HG03558 (cell line): ENCODE results near the gene ATF5.
"Not testable (repeated sequence)": the region's sequence is repeated elsewhere in the genome, so short reads cannot be mapped to it uniquely, and the experiment has no call there.

Experiments
- ATAC-seq: cut with Tn5 transposase; IDR thresholded peaks from one replicate; pipeline ENCODE4 v1.9.1; 2021; ENCODE audit warnings: moderate number of reproducible peaks; ENCODE audit not compliant: unreplicated experiment; ENCODE audit errors: extremely low read depth

Gene ATF5

DNA sequence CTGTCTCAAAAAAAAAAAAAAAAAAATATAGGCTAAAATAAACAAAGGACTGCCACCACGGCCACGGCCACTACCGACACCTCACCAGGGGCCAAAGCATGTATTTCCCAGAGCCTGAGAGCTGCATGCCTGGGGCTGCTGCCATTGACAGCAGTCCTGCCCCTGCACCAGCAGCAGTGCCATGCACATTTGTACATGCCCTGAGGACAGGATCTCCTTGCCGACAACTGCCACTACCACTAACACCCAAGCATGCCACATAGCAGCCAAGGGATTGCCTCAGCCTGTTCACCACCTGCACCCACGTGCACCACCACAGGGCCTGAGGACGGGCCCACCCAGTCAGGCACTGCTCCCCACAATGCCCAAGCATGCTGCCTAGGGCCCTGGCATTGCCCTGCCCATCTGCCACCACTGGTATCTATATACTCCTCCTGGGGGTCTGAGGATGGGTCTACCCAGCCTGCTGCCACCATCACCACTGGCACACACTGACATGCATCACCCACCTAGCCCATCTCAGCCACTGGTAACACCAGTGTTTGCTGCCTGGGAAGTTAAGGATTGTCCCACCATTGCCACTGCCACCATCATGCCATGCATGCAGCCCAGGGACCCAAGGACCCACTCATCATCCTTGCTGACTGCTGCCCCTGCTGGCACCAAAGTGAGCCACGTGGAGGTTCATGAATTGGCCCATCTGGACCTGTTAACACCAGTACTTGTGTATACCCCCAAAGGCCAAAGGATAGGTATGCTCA is 10.9 kb downstream of the ATF5 start:
- ATAC-seq, result no peak

DNA sequence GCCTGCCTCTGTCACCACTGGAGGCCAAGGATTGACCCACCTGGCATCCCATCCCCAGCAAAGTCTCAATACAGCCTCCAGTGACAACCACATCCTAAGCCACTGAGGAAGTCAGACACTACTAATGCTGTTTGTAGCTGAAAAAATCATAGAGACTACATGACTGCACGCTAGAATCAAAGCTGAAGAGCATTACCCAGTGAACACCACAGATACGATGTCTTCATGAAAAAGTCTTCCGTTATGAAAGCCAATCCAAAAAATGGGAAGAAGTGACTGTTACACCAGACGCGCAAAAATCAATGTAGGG is 11.4 kb downstream of the ATF5 start:
- ATAC-seq, result no peak

DNA sequence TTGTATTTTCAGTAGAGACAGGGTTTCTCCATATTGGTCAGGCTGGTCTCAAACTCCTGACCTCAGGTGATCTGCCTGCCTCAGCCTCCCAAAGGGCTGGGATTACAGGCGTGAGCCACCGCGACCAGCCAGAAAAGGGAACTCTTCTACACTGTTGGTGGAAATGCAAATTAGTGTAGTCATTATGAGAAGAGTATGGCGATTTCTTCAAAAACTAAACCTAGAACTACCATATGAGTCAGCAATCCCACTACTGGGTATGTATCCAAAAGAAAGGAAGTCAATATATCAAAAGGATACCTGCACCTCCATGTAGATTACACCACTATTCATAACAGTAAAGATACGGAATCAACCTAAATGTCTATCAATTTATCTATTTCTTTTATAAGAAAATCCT is 15.6 kb downstream of the ATF5 start:
- ATAC-seq, result not testable (repeated sequence)

GRCh38 chr19:49946415-49946814 is 17.4 kb downstream of the ATF5 start:
- ATAC-seq, result no peak

DNA sequence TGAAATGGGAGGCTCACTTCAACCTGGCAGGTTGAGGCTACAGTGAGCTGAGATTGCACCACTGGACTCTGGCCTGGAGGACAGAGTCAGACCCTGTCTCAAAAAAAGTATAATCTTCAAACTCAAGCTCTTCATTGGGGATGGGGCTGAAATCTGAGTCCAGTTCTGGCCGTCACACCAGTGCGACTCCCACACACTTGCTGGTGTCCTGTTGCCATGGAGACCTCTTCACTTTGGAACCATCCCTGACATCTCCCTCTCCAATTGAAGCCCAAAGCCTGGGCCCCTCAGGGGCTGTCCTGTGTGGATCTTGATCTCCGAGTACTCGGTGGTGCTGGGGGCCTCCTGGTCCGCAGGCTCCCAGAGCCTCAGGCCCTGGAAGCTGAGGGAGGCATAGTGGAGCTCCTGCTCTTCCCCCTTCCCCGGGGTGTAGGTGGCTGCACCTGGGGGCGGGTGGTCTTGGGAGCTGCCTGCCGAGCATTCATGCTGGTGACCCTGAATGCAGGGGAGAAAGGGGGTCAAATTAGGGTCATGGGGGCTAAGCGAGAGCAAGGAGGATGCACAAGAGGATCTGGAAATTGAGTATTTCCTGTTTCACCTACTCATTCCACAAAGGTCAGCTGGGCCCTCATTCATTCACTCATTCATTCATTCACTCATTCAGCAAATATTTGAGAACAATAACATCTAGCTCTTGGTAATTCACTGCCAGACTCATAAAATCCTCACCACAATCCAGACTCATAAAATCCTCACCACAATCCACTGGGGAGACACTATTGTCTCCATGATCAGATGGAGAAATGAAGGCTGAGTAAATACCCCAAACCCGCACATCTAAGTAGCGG is 21.0 kb downstream of the ATF5 start:
- no peak for ATAC-seq

- ATAC-seq, result no peak
Measured at GRCh38 chr19:49950590-49950948, 21.6 kb downstream of the ATF5 start.

DNA sequence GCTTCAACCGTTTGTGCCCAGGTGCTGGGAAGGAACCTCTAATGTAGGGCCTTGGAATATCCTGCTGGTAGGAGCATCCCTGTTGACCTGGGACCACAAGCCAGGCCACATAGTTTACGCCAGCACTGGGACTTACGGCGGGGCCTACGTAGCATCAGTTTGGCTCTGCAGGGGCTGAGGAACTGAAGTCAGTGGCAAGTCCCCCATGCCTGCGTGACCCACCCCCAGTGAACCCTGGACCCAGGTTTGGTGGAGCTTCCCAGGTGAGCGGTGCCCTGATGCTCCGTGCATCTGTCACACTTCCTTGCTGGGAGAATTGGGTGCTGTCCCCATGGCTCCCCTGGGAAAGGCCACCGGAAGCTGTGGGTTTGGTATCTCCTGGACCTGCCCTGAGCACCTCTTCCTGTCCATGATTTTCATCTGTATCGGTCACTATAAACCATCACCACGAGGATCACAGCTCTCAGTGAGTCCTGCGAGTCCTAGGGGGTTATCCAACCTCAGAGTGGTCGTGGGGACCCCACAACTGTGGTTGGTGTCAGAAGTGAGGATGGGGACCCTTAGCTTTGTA is 22.0 kb downstream of the ATF5 start:
- ATAC-seq, result no peak

DNA sequence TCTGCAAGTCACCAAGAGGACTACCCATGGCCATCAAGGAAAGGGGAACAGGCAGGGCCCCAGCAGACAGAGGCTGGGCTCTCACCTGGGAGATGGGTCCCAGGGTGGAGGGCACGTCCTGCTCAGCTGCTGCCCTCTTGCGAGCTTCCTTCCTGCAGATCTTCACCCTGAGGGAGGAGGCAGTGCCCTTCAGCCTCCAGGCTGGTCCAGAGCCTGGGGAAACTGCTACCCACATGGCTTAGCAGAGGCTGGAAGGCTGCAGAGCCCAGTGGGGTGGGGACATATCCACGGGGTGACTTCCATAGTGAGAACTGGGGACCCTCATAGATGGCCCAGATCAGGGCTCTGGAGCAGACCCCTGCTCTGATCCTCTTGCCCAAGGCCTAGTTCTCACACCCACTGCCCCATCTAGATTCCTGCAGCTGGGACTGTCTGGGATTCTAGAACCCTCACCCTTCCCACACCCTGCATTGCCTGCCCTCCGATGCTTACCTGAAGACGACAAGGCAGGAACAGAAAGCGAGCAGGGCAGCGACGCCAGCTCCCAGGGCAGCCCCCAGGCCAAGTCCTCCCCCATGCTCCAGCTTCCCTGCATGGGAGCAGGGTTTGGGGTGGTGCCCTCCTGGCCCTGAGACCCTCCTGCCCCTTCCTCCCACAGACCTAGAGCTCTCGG is 22.9 kb downstream of the ATF5 start:
- no peak for ATAC-seq

- no peak for ATAC-seq
Measured at GRCh38 chr19:49952479-49952836, 23.5 kb downstream of the ATF5 start.

DNA sequence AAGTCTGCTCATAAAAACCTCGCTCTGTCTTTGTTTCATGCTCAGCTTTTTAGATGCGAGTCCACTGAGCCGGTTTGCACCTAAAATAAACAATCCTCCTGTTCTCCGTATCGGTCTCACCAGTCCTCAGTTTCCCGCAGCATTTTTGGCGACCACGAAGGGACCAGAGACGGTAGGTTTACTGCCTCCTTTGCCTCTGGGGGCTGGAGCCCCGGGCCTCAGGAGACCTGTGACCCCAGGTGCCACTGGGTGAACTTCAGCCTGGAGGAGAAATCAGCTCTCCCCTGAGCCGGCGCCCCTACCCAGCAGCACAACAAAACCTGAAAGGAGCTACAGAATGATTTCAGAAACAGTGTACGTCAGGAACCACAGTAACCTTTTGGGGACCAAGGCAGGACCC is 23.9 kb downstream of the ATF5 start:
- ATAC-seq, result no peak

- ATAC-seq, result no peak
Measured at GRCh38 chr19:49953416-49953815, 24.4 kb downstream of the ATF5 start.

DNA sequence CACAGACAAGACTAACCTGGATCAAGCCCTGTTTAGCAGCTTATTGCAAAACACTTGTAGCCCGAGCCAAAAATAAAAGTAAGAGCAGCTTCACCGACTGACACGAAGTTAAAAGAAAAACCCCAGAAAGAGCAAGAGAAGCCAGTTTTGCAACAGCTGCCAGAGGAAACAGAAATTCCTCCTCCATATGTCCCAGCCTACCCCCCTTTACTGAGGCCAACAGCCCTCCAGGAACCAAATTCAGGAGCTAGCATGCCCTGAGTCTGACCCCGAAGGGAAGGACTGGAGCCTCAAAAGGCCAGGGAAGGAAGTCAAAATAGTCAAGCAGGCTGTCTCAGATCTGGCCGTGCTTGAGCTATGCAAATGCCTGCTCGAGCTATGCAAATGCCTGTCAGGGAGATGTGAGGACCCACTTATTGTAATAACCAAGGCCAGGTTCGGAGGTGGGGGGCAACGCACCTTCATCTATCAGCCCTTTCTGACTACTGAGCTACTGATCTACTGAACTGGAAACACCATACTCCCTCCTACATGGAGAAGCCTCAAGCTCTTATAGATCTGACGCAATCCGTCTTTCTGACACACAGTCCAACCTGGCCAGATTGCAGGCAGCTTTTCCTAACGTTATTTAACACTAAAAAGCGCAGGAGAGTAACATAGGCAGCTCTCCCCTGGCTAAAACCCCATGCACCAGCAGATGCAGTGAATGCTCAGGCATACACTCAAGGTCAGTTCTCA is 25.3 kb downstream of the ATF5 start:
- ATAC-seq, result no peak

GRCh38 chr19:49954933-49955332 is 25.9 kb downstream of the ATF5 start:
- ATAC-seq, result no peak

DNA sequence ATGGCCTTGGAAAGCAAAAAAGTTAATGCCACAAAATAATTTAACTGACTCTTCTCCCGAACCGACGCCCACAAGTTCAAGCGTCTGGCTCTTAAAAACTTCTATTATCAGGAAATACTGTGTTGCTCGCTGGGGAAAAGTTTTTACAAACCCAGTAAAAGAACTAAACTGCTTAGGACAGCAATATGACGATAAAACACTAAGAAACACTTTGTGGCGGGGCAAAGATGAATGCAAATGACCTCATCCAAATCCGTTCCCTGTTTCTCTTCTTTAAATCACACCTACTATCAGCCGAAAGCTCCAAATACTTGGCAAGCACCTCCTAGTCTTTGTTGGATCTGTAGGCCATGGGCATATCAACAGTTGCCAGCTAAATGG is 27.1 kb downstream of the ATF5 start:
- no peak for ATAC-seq

GRCh38 chr19:49957262-49957915 is 28.4 kb downstream of the ATF5 start:
- no peak for ATAC-seq

DNA sequence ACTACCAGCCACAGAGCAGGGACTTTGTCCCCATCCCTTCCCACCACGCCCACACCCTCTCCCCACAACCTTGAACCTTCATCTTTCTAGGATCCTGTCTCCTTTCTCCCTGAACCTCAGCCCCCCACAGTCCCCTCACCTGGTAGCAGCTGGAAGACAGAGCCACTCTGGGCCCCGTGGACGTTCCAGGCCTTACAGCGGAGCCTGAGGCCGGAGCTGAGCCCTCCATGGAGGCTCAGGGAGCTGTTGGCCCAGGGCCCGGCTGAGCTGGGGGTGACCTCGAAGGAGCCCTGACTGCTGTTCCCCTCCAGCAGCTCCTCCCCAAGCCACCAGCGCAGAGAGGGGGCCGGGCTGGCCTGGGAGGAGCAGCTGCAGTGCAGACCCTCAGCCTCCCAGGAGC is 29.1 kb downstream of the ATF5 start:
- not testable (repeated sequence) for ATAC-seq

- not testable (repeated sequence) for ATAC-seq
Measured at GRCh38 chr19:49958596-49958995, 29.6 kb downstream of the ATF5 start.

- ATAC-seq, result not testable (repeated sequence)
Measured at GRCh38 chr19:49959892-49960291, 30.9 kb downstream of the ATF5 start.

- not testable (repeated sequence) for ATAC-seq
Measured at GRCh38 chr19:49960980-49961379, 32.0 kb downstream of the ATF5 start, which contains the start of gene SIGLEC11. Gene SIGLEC11, minus strand, starts transcription at chr19:49961172. Its CDS starts 91 bp downstream, at chr19:49961081.
